OCI-LY1 (cell line): ENCODE data around the gene CDIPT.

Source experiments
- H2AFZ ChIP-seq: fragments of 200-600 bp; sonication (generic), shearing (Covaris generic); 2 replicates; pipeline ENCODE4 v1.6.0; 2014; ENCODE audit warnings: antibody characterized with exemption, mild to moderate bottlenecking, low read length
- H3F3A ChIP-seq: fragments of 200-600 bp; sonication (generic), shearing (Covaris generic); 2 replicates; pipeline ENCODE4 v1.6.0; 2014; ENCODE audit warnings: mild to moderate bottlenecking, antibody characterized with exemption, low read length, moderate library complexity; ENCODE audit not compliant: insufficient read depth
- H3K27ac ChIP-seq: fragments of 200-600 bp; sonication (generic); 2 replicates; pipeline ENCODE4 v1.5.1; 2014; ENCODE audit warnings: low read length, mixed run types, mild to moderate bottlenecking, low read depth; ENCODE audit not compliant: poor library complexity, severe bottlenecking
- H3K27me3 ChIP-seq: fragments of 200-600 bp; sonication (generic); 2 replicates; pipeline ENCODE4 v1.6.0; 2014; ENCODE audit warnings: antibody characterized with exemption, mild to moderate bottlenecking, low read length, moderate library complexity; ENCODE audit not compliant: insufficient read depth
- H3K36me3 ChIP-seq: fragments of 200-600 bp; sonication (generic); 2 replicates; pipeline ENCODE4 v1.6.1; 2014; ENCODE audit warnings: mild to moderate bottlenecking, antibody characterized with exemption, low read length, moderate library complexity, mixed read lengths; ENCODE audit not compliant: insufficient read depth
- H3K4me1 ChIP-seq: fragments of 200-600 bp; sonication (generic); 2 replicates; pipeline ENCODE4 v1.5.1; 2014; ENCODE audit warnings: mild to moderate bottlenecking, low read length, moderate library complexity; ENCODE audit not compliant: insufficient read depth, severe bottlenecking
- H3K4me2 ChIP-seq: fragments of 200-600 bp; sonication (generic), shearing (Covaris generic); 2 replicates; pipeline ENCODE4 v1.6.1; 2014; ENCODE audit warnings: low read length
- H3K4me3 ChIP-seq: fragments of 200-600 bp; sonication (generic); 2 replicates; pipeline ENCODE4 v1.5.1; 2014; ENCODE audit warnings: low read length, low read depth, mild to moderate bottlenecking, mixed read lengths; ENCODE audit not compliant: poor library complexity, severe bottlenecking
- H3K79me2 ChIP-seq: fragments of 200-600 bp; shearing (Covaris generic); 2 replicates; pipeline ENCODE4 v1.6.1; 2016; ENCODE audit warnings: mixed run types, low read length, mixed read lengths; ENCODE audit not compliant: insufficient read depth
- H3K9ac ChIP-seq: fragments of 200-600 bp; sonication (generic), shearing (Covaris generic); 2 replicates; pipeline ENCODE4 v1.6.1; 2014; ENCODE audit warnings: mild to moderate bottlenecking, low read length, mixed read lengths
- H3K9me2 ChIP-seq: fragments of 200-600 bp; sonication (generic), shearing (Covaris generic); 2 replicates; pipeline ENCODE4 v1.6.1; 2014; ENCODE audit warnings: low read depth, mild to moderate bottlenecking, low read length, mixed read lengths
- H3K9me3 ChIP-seq: fragments of 200-600 bp; shearing (Covaris generic); 2 replicates; pipeline ENCODE4 v1.6.1; 2014; ENCODE audit warnings: low read length, mixed read lengths
- H4K20me1 ChIP-seq: fragments of 200-600 bp; sonication (generic), shearing (Covaris generic); 2 replicates; pipeline ENCODE4 v1.6.0; 2016; ENCODE audit warnings: mild to moderate bottlenecking, low read length; ENCODE audit not compliant: insufficient read depth
- CTCF ChIP-seq: fragments of 200-600 bp; sonication (generic), shearing (Covaris generic); IDR thresholded peaks from 2 replicates; pipeline ENCODE4 v1.5.1; 2017; ENCODE audit warnings: mild to moderate bottlenecking, antibody characterized with exemption, low read length, moderate library complexity, mixed read lengths
- EZH2 ChIP-seq: fragments of 200-600 bp; sonication (generic), shearing (Covaris generic); IDR thresholded peaks from 2 replicates; pipeline ENCODE4 v1.8.0; 2017; ENCODE audit warnings: borderline replicate concordance, mixed run types, mild to moderate bottlenecking, antibody characterized with exemption, low read length, moderate library complexity, mixed read lengths

Gene CDIPT

GRCh38 chr16:29898804-29899515 is 35.9 kb upstream of the CDIPT start:
- Histone ChIP-seq H3K9ac (no peak overlapping the region), H2AFZ (no peak overlapping the region), H3K27ac (no peak overlapping the region), H3K4me1 (peaks cover 5% of the 10 kb centered on the region), H3K36me3 (no peaks in the 10 kb centered on the region), H3F3A (no peaks in the 10 kb centered on the region), H3K9me3 (no peaks in the 10 kb centered on the region), H3K9me2 (no peaks in the 10 kb centered on the region), H3K4me2 (no peak overlapping the region), H3K4me3 (no peak overlapping the region), H4K20me1 (no peaks in the 10 kb centered on the region), H3K27me3 (no peaks in the 10 kb centered on the region), H3K79me2 (no peaks in the 10 kb centered on the region)
- TF ChIP-seq EZH2: no peak
- no peak for TF ChIP-seq CTCF

- H3K27ac ChIP-seq: no peak overlapping the region
- H3K4me1 ChIP-seq: peaks cover 5% of the 10 kb centered on the region
- no peaks in the 10 kb centered on the region for H3K9me3 ChIP-seq
- H3K79me2 ChIP-seq: no peaks in the 10 kb centered on the region
- H4K20me1 ChIP-seq: no peaks in the 10 kb centered on the region
- H3F3A ChIP-seq: no peaks in the 10 kb centered on the region
- no peaks in the 10 kb centered on the region for H3K36me3 ChIP-seq
- no peak overlapping the region for H2AFZ ChIP-seq
- no peak overlapping the region for H3K4me3 ChIP-seq
- H3K9me2 ChIP-seq: no peaks in the 10 kb centered on the region
- H3K9ac ChIP-seq: no peak overlapping the region
- TF ChIP-seq EZH2 (no peak), CTCF (no peak)
- no peak overlapping the region for H3K4me2 ChIP-seq
- H3K27me3 ChIP-seq: no peaks in the 10 kb centered on the region
Observed at GRCh38 chr16:29898135-29898803, 35.2 kb upstream of the CDIPT start.

GRCh38 chr16:29897333-29897732 is 34.3 kb upstream of the CDIPT start:
- TF ChIP-seq CTCF (no peak), EZH2 (no peak)
- no peaks in the 10 kb centered on the region for H4K20me1 ChIP-seq
- H2AFZ ChIP-seq: no peak overlapping the region
- no peaks in the 10 kb centered on the region for H3K9me3 ChIP-seq
- no peaks in the 10 kb centered on the region for H3K9me2 ChIP-seq
- H3K9ac ChIP-seq: no peak overlapping the region
- no peaks in the 10 kb centered on the region for H3F3A ChIP-seq
- H3K4me1 ChIP-seq: peaks cover 5% of the 10 kb centered on the region
- no peaks in the 10 kb centered on the region for H3K79me2 ChIP-seq
- H3K4me2 ChIP-seq: no peak overlapping the region
- no peak overlapping the region for H3K27ac ChIP-seq
- H3K4me3 ChIP-seq: no peak overlapping the region
- no peaks in the 10 kb centered on the region for H3K36me3 ChIP-seq
- H3K27me3 ChIP-seq: no peaks in the 10 kb centered on the region; the same call in 1 of the 2 replicates
